ENCODE data around the gene PDLIM7. TPM values are rescaled to one million over a fixed set of nuclear protein-coding genes. Genes with fewer than 3 reads are reported as not detected.

PDLIM7 gene
- total and polyA plus RNA-seq, 2 experiments from 2014 or later: 94.7 to 128 TPM

- H3K36me3 ChIP-seq (ENCODE audit: insufficient read depth): peaks cover 14% of the 10 kb centered on the region
Measured at GRCh38 chr5:177535125-177535524, 37.7 kb upstream of the PDLIM7 start.

More at GRCh38 chr5:177535125-177535524, 37.7 kb upstream of the PDLIM7 start:
- no peaks in the 10 kb centered on the region for H3K4me1 ChIP-seq (ENCODE audit: insufficient read depth)
- H3K27me3 ChIP-seq (ENCODE audit: insufficient read depth): no peaks in the 10 kb centered on the region
- ATAC-seq: no peak
- Mint-ChIP-seq H3K9me3 (no peaks in the 10 kb centered on the region), H3K36me3 (ENCODE audit: low read depth) (peaks cover 49% of the 10 kb centered on the region), H3K27me3 (ENCODE audit: insufficient read depth, low read depth, poor library complexity) (peaks cover 3% of the 10 kb centered on the region), H3K4me3 (no peak overlapping the region), H3K27ac (no peak overlapping the region), H3K4me1 (peaks cover 3% of the 10 kb centered on the region; the same call in 2 of the 3 replicates)
- 0 out of 2 replicates have a peak, but pooled peaks cover 2% of the 10 kb centered on the region for H3F3A ChIP-seq (replicated peaks; ENCODE audit: low read depth)
- H3K4me2 ChIP-seq: no peak overlapping the region
- DNase-seq (ENCODE audit: low spot score): no peak
- H3K27ac ChIP-seq (ENCODE audit: low read depth): no peak overlapping the region
- TF ChIP-seq ZNF462 (CRISPR knock-in tag; IDR thresholded peaks at IDR 0.05): no peak
- no peak for TF ChIP-seq REST (IDR thresholded peaks at IDR 0.05; ENCODE audit: unreplicated experiment)
- TF ChIP-seq JUNB (IDR thresholded peaks at IDR 0.05; ENCODE audit: unreplicated experiment): no peak
- TF ChIP-seq ETS1 (IDR thresholded peaks at IDR 0.05): no peak
- TF ChIP-seq ZNF331 (CRISPR knock-in tag; IDR thresholded peaks at IDR 0.05; ENCODE audit: low read depth): no peak
- no peak for TF ChIP-seq EZH2 (IDR thresholded peaks at IDR 0.05; ENCODE audit: low read depth, unreplicated experiment)
- TF ChIP-seq ZNF114 (CRISPR knock-in tag; IDR thresholded peaks at IDR 0.05): no peak
- no peak for TF ChIP-seq POLR2AphosphoS5 (IDR thresholded peaks at IDR 0.05; ENCODE audit: low read depth)
- no peak for TF ChIP-seq STAT1 (IDR thresholded peaks at IDR 0.05; ENCODE audit: unreplicated experiment)
- no peak for TF ChIP-seq EZH2phosphoT487 (IDR thresholded peaks at IDR 0.05; ENCODE audit: unreplicated experiment)
- no peak for TF ChIP-seq NANOG (IDR thresholded peaks at IDR 0.05; ENCODE audit: borderline replicate concordance)
- TF ChIP-seq CREB1 (CRISPR knock-in tag; IDR thresholded peaks at IDR 0.05; ENCODE audit: low read depth): no peak
- no peak for TF ChIP-seq CTCF (conservative IDR thresholded peaks at IDR 0.05; ENCODE audit: low read depth in 2 of 2)
- H3K4me3 ChIP-seq: no peak overlapping the region
- peaks cover 29% of the 10 kb centered on the region for H4K20me1 ChIP-seq (replicated peaks; ENCODE audit: insufficient read depth)
- H3K9me2 ChIP-seq (ENCODE audit: insufficient read depth): no peaks in the 10 kb centered on the region
- peaks cover 3% of the 10 kb centered on the region for H3K79me2 ChIP-seq (replicated peaks; ENCODE audit: insufficient read depth)
- no peak overlapping the region for H2AFZ ChIP-seq
